Measurements from ENCODE around the gene VIPR2.
"Not testable (repeated sequence)": the region's sequence is repeated elsewhere in the genome, so short reads cannot be mapped to it uniquely, and the experiment has no call there.

The VIPR2 gene

DNA sequence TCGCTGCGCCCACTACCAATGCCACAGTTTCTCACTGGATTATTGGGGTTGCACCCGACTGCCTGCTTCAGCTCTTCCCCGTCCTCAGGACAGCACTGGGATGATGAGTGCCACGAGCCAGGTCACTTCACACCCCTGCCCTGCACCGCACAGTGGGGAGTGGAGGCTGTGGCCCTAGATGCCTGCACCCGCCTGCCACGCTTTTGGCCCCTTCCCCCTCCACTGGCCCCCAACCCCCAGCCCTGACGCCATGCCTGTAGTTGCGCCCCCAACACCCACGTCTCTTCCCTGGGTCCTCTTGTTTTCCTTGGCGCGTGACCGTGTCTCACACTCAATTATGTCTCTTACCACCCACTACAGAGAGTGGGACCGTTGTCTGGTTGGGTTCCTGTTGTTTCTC, 134.3 kb downstream of the VIPR2 start:
- DNase-seq (ENCODE audit: low read depth), result no peak

DNA sequence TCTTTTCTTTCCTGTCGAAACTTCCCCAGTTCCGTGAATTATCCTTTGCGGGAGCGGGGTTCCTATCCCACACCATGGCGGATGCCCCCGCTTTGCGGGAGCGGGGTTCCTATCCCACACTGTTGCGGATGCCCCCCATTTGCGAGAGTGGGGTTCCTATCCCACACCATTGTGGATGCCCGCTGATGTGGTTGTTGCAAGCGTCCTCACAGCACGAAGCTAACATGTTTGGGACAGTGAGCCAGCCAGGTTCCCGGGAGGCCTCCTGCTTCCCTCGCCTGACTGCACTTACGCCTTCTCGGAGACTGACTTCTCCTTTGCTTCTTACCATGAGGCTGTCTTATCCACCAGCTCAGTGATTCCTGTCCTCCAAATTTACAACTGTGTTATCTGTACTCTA, 134.7 kb downstream of the VIPR2 start:
- no peak for DNase-seq (ENCODE audit: low read depth)

DNA sequence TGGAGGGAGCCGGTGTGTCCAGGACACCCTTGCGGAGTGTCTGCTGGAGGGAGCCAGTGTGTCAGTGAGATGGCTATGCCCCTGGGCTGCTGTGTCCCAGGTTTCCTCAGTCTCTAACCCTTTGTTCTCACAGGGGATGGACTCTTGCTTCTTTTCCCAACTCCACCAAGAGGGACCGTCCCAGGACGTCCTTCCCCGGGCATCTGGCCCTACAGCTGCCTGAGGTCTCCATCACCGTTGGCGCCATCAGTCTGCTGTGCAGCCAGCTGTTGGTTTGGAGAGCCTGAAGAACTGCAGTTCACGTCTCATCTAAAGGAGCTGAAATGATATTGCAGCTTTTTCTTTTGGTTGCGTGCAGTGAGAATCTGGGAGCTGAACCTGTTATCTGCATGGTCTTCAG, 136.2 kb downstream of the VIPR2 start:
- no peak for DNase-seq (ENCODE audit: low read depth)

DNA sequence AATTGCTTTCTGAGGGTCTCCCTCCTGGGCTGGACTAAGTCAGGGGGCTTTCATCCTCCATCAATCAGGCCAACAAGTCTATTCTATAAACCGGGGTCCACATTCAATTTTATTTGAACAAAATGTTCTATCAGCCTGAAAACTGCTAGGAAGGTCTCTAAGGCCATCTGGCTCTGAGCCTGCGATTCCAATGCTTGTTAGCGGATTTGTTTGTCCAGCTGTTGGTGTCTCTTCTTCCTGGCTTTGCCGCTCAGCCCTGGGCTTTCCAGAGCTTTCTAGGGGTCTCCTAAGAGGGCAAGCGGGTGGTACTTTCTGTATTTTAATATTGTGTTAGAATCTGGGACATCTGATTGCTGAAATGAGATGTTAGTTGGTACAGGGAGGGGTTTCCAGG, 136.7 kb downstream of the VIPR2 start:
- no peak for DNase-seq (ENCODE audit: low read depth)

DNA sequence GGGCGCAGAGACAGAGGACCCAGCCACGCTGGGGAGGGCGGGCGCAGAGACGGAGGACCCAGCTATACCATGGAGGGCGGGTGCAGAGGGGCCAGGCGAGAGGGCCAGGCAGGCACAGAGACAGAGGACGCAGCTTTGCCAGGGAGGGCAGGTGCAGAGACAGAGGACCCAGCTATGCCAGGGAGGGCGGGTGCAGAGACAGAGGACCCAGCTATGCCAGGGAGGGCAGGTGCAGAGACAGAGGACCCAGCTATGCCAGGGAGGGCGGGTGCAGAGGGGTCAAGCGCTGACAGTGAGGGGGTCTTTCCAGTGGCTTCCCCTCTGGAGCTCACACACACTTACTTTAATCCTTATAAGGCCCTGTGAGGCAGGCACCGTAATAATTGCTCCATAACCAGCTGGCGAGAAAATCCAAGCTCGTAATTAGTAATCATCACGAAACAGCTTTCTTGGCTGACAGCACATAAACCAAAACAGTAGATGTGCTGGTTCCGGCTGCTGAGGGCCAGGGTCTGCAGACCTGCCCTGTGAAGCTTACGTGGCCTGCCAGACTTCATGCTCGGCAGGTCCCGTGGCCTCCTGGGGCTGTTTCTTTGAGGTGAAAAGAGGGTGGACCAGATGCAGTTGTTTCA, 137.2 kb downstream of the VIPR2 start:
- no peak for DNase-seq (ENCODE audit: low read depth)

DNA sequence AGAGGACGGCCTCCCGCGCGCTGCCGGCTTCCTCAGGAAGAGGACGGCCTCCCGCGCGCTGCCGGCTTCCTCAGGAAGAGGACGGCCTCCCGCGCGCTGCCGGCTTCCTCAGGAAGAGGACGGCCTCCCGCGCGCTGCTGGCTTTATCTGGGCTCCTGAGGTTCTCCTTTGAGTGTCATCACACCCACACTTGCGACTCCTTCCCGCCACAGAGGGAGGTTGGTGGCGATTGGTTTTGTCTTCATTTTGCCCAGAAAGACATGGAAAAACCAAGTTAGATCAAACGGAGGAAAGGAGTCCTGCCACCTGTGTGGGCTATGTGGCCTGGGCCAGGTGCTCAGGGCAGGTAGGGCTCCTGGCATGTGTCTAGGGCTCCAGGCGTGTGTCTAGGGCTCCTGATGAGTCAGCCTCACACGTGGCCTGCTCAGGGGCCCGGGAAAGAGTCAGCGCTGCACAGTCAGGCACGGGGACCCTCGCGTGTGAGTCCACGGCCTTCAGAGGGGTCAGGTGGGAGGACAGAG, 138.0 kb downstream of the VIPR2 start:
- no peak for DNase-seq (ENCODE audit: low read depth)

DNA sequence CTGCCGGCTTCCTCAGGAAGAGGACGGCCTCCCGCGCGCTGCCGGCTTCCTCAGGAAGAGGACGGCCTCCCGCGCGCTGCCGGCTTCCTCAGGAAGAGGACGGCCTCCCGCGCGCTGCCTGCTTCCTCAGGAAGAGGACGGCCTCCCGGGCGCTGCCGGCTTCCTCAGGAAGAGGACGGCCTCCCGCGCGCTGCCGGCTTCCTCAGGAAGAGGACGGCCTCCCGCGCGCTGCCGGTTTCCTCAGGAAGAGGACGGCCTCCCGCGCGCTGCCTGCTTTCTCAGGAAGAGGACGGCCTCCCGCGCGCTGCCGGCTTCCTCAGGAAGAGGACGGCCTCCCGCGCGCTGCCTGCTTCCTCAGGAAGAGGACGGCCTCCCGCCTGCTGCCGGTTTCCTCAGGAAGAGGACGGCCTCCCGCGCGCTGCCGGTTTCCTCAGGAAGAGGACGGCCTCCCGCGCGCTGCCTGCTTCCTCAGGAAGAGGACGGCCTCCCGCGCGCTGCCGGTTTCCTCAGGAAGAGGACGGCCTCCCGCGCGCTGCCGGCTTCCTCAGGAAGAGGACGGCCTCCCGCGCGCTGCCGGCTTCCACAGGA, 138.6 kb downstream of the VIPR2 start:
- DNase-seq (ENCODE audit: low read depth), result not testable (repeated sequence)

DNA sequence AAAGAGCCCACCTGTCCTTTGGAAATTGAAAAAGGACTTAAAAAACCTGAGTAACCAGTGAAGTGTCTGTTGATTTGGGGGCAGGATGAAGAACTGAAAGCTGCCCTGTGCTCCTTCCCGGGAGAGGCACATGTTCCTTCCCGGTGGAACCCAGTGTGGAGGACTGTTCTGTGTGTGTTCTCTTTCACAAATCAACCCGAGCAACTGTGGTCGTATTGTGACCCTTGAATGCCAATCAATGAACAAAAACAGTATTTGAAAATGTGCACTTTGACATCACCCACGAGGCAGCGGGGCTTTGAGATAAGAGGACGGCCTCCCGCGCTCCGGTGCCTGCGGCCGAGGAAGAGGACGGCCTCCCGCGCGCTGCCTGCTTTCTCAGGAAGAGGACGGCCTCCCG, 139.0 kb downstream of the VIPR2 start:
- no peak for DNase-seq (ENCODE audit: low read depth)

DNA sequence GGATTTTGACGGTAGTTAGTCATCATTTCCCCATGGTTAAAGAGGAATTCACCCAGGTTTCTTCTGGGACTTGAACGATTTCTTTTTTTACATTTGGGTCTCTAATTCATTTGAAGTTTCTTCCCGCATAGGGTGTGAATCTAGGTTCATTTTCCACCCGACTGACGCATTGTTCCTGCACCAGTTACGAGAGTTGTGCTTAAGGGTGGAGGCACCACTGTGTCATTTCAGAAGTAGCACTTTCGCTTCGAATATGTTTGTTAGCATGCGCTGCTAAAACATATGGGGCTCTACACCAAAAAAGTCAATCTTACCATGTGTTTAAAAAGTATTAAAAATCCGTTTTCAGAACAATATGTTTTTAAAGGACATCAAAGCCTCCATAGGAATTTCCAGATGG, 140.3 kb downstream of the VIPR2 start:
- DNase-seq (ENCODE audit: low read depth), result no peak

DNA sequence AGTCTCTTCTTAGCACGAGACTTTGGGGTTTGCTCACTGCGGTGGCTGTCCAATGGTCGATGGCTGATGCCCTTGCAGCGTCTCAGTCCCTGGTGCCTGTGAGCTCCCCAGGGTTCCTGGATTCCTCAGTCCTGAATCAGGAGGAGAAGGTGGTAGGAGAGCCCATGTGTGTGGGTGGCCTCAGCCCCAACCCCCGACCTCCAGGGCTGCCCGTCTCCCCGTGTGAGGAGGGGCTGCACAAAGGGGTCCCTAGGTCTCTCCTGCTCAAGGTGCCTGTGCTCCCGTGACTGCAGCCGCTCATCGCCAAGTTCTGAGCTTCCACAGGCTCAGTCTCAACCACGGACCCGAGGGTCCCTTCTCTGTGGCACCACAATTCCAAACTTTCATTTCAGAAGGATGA, 142.9 kb downstream of the VIPR2 start:
- no peak for DNase-seq (ENCODE audit: low read depth)

DNA sequence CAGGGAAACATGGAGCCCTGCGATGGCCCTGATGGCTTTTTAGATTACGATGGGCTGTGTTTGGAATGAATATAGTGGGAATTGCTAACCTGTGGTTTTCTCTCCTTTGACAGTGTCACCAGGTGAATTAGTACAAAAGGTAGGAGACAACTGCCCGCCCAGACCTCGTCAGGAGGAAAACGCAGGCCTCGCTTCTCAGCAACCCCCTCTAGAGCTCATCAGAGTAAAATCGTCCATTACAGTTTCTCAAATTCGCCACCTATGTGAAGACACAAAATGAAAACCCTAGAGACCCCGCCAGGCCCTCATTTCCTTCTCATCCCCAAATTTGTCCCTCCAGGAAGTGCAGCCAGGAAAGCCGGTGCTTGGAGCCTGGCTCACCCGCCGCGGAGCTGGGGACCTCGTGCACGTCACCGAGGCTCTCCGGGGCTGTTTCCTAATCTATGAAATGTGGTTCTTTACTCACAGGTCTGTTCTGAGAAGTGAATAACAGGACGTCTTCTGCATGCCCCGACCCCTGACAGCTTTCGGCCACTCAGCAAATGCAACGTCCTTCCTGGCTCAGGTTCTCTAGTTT, 143.7 kb downstream of the VIPR2 start:
- no peak for DNase-seq (ENCODE audit: low read depth)

DNA sequence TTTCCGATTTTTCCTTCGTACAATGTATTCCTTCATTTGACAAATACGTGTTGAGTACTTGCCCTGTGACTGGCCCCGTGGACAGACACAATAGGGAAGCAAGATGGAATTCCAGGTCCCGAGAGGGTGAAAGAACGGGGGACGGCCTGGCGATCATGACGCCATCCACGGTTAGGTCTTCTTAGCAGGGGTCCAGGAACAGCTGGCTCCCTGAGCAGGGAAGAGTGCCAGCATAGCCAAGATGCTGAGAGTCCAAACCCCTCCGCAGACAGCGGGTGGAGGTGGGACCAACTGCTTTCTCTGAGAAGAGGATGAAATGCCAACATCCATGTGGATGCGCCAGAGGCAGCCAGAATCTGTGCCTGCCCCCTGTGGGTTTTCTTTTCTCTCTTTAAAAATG, 144.6 kb downstream of the VIPR2 start:
- DNase-seq (ENCODE audit: low read depth), result no peak

DNA sequence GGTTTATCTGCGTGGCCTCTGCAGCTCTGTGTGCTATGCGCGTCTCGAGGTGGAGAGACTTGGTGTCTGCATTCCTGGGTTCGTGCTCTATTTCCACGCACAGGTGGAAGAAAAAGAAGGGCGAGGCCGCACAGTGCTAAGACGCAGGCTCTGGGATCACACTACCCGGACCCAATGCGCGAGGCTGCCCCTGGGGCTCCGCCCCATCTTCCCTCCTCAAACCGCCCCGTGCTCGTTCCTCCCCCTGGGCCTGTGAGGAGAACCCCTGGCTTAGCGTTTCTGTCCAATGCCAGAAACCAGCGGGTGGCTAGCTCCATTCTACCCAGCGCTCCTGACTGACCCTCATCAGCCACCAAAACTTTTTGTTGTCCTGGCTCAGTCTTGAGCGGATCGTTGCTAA, 145.2 kb downstream of the VIPR2 start:
- DNase-seq (ENCODE audit: low read depth), result no peak

DNA sequence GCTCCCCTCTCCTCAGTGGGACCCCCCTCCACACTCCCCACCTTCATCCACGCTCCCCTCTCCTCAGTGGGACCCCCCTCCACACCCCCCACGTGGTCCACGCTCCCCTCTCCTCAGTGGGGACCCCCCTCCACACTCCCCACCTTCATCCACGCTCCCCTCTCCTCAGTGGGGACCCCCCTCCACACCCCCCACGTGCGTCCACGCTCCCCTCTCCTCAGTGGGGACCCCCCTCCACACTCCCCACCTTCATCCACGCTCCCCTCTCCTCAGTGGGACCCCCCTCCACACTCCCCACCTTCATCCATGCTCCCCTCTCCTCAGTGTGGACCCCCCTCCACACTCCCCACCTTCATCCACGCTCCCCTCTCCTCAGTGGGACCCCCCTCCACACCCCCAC, 146.4 kb downstream of the VIPR2 start:
- not testable (repeated sequence) for DNase-seq (ENCODE audit: low read depth)

DNA sequence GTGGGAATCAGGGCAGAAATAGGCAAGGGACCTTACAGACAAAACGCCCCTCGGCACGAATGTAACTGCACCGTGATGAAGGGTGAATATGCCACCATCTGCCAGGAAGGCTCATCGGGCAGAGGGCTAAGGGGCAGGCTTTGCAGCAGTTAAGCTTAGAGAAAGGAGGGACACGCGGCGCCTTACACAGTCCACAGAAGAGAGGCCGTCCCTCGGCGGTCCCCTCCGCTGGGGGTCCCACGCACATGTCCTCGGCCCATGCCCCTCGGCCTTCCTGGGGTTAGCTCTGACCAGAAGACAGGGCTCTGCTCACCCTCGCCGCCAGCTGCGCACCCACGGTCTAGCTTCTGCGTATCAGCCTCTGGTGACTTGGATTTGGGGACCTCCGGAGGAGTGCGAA, 147.2 kb downstream of the VIPR2 start:
- no peak for DNase-seq (ENCODE audit: low read depth)

DNA sequence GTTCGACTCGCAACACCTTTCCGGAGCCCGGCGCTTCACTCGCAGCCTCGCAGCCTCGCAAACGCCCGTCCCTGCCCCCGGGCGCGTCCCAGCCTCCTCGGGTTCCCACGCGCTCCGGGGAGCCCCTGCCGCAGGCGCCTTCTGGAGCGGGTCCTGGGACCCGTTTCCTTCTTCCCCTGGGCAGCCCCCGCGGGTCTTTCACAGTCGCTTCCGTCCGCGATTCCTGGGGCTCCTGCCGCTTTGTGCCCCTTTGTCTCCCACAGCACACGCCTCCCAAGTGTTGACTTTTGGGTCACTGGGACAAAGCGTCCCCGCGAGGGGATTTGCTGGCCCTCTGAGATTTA, 147.6 kb downstream of the VIPR2 start:
- no peak for DNase-seq (ENCODE audit: low read depth)

DNA sequence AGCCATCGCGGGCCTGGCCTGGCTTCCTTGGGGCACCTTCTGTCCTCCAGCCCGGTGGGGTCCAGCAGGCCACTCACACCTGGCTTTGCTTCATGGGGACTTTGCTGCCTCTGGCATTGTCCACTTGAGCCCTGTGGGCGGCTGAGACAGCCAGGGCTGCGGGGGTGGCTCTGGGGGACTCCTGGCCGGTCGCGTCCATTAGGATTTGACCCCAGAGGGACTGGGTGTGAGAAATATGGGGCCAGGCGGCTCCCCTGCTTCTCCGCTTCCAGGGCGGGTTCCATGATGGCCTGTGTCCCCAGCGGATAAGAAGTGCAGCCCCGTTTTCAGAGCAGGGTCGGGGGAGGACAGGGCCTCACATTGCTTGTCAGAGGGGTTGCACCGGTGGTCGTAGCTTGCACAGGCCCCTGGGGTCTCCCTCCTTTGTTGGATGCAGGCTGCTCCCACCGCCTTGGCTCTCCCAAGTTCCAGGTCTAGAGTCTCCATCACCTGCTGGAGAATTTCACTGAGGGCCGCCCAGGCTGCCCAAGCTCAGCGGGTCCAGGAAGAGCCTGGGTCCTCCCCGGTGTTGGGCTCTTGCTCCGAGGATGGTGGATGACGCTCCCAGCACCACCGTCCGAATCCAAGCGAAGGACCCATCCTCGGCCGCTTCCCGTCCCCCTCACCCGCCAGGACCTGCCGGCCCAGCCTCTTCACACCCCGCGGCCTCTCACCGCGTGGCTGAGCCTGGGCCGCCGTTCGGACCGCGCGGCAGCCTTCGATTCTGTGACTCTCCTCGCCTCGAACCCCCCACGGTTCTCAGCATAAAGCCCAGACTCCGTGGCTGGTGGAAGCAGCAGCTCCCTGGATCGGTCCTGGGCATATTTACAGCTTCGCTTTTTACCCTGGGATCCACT, 148.2 kb downstream of the VIPR2 start:
- no peak for DNase-seq (ENCODE audit: low read depth)

DNA sequence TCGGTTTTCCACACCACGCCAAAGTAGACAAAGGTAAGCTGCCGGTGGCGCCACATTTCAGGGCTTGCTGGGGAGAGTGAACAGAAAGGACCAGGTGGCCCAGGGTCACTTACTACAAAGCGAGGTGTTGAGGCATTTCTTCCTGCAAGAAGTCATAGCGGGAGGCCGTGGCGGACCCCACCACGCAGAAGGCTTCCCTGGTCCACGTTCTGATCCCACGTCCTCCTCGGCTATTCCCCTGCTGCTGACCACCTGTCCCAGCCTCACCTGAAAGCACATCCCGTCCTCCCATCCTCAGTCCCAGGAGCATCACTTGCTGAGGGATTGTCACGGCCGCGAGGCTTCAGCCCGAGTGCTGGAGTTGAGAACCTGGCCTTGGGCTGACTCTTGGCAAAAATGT, 149.2 kb downstream of the VIPR2 start:
- no peak for DNase-seq (ENCODE audit: low read depth)

DNA sequence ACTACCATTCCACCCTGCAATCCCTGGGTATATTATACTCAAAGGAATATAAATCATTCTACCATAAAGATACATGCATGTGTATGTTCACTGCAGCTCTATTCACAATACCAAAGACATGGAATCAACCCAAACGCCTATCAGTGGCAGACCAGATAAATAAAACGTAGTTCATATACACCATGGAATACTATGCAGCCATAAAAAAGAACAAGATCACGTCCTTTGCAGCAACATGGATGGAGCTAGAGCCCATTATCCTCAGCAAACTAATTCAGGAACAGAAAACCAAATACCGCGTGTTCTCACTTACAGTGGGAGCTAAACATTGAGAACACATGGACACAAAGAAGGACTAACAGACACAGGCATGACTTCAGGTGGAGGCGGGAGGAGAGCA, 150.0 kb downstream of the VIPR2 start:
- DNase-seq (ENCODE audit: low read depth), result no peak

DNA sequence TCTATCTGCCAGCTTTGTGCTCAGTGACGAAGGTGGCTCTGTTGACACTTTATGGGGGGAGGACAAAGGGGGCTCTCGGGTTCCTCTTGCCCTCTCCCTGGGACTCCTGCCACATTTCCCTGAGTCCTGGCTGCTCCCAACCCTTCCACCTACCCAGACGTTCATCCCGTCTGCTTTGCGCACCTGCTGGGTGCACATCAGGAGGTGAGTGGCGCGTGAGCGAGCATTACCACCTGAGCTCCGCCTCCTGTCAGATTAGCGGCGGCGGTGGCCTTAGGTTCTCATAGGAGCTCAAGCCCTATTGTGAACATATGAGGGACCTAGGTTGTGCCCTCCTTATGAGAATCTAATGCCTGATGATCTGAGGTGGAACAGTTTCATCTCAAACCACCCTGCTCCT, 151.1 kb downstream of the VIPR2 start:
- DNase-seq (ENCODE audit: low read depth), result no peak

DNA sequence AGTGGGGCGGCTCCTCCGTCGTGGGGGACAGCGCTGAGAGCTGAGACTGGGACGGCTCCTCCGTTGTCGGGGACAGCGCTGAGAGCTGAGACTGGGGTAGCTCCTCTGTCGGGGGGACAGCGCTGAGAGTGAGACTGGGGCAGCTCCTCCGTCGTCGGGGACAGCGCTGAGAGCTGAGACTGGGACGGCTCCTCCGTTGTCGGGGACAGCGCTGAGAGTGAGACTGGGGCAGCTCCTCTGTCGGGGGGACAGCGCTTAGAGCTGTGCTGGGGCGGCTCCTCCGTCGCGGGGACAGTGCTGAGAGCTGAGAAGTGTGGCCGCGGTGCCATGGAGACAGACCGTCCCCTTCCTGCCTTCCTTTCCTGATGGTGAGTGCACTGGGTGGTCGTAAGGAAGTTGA, 151.9 kb downstream of the VIPR2 start:
- no peak for DNase-seq (ENCODE audit: low read depth)

DNA sequence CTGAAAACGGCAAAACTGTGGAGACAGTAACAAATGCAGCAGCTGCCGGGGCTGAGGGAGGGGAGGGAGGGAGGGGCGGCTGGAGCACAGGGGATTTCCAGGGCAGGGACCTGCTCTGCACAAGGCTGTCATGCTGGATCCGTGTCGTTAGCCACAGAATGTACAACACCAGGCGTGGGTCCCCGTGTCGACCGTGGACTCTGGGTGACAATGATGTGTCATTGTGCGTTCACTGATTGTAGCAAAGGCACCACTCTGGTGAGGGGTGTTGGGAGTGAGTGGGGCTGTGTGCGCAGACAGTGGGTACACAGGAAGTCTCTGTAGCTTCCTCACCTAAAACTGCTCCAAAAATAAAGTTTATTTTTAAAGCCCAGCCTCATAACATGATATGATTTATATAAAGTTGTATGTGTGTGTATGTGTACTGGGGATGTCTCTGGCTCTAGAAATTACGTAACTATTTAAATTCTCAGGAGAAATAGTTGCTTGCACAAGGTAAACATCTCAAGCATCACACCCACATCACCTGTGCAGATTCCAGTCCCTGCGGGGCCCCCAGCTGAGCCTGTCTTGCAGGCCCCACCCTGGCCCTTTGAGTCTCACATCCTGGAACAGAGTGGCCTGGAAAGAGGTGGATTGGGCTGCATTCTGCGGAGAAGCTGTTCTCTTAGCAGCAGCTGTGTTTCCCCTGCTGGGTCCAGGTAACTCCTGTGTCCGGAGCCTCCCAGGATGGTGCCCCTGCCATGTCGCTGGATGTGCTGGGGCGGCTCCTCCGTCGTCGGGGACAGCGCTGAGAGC, 152.6 kb downstream of the VIPR2 start:
- no peak for DNase-seq (ENCODE audit: low read depth)

All from activated gamma-delta T cell treated with anti-CD3 and anti-CD28 coated beads, Interleukin-2, amount 50 U/mL, for 16 hours (primary cell).